SIG-M5 (cell line): ENCODE data around the gene SIAH2.

Experiments
- DNase-seq: peaks from one replicate; lab custom pipeline; 2025; lab: John Stamatoyannopoulos, UW

SIAH2 gene

DNA sequence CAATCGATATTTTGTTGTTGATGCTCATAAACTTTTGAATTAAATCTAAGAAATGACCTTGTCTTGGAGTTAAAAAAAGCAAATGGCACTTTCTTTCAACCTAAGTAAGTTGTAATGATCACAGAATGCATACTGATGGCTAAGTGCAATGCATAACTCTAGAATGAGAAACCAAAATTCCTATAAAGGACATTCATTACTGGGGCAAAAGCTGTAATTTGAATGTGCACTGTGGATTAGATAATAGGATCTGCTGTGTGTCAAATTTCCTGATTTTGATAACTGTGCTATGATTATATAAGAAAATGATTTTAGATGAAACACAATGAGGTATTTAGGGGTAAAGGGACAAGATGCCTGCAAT, 14.3 kb downstream of the SIAH2 start:
- DNase-seq, result no peak

DNA sequence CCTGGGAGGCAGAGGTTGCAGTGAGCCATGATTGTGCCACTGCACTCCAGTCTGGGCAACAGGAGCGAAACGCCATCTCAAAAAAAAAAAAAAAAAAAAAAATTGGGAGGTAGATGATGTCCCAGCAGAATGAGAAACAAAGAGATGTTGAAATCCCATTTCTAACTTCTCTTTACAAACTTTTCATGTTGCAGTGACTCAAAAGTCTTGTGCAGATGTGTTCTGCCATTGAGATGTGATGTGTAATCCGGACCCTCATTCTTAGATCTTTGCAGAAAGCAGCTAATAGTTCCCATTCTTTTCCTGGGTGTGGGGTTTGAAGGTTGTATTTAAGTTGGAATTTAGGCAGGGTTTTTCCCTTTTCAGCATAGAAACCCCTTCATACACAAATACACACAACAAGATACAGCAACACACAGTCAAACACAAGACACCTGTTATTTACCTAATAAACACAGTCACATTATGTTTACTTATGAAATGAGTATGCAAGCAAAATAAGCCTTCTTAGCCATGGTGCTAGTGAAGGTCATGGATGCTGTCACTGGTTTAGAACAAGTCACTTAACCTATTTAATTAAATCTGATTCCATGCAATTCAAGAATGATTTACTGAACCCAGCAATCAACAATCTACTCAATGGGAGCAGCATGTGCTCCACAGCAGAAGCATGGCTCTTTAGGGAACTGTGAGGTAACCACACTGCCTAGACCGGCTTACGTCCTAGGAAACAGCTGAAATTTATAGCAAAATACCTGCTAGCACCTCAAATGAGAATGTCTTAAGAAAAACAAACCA, 14.9 kb downstream of the SIAH2 start:
- DNase-seq, result no peak

GRCh38 chr3:150746791-150747590, 16.0 kb downstream of the SIAH2 start:
- no peak for DNase-seq

GRCh38 chr3:150745832-150746231, 17.1 kb downstream of the SIAH2 start:
- DNase-seq, result no peak

- no peak for DNase-seq
These were observed 18.1 kb downstream of the SIAH2 start for GRCh38 chr3:150744919-150745211.

DNA sequence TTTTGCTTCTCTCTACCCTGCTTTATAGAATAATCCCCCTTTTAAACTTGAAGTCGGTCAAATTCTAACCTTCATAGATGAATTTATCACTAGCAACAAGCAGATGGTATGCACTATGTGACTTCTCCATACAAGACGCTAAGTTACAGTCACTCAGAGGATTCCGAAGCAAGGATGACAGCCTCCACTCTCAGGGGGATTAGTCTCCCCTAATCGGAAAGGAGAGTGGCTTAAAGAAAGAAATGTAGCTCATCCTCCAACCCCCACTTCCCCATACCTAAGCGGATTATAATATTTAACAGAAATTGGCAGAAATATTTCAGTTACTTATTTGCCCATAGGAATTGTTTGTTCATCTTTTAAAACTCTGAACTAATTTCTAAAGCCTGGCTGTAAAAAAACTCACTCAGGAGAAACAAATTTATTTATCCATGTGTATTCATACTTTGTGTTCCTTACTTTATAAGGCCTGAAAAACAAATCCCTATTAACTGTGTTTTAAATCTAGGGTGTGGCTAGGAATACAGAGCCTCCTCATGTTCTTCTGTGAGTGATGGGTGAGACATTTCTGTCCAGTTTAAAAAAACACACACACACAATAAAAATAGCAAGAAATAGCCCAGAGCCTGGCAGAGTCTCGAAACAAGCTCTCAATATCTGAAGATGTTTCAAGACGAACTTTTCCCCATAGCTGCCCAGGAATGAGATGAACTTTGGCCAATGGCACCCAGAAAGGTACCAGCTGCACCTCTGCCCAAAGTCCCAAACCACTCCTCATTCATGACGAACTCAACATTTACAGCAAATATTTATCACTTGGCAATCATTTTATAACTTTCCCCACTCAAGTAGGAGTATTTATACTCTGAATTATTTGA, 18.7 kb downstream of the SIAH2 start:
- DNase-seq, result no peak

DNA sequence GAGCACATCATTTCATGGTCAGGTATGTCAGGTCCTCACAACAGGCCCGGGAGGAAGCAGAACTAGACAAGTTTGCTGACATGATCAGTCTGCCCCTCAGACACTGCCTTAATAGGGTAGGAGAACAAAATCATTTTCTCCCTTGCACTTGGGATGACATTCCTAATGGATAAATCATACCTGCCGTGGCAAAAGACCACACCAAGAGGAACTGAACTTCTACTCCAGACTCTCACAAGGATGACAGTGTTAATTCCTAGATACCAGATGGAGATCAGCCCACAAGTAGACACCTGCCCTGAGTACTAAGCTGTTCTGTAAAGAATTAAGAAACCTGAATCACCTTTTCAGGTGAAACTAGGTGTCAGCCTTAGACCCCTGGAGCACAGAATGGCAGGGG, 19.5 kb downstream of the SIAH2 start:
- no peak for DNase-seq

DNA sequence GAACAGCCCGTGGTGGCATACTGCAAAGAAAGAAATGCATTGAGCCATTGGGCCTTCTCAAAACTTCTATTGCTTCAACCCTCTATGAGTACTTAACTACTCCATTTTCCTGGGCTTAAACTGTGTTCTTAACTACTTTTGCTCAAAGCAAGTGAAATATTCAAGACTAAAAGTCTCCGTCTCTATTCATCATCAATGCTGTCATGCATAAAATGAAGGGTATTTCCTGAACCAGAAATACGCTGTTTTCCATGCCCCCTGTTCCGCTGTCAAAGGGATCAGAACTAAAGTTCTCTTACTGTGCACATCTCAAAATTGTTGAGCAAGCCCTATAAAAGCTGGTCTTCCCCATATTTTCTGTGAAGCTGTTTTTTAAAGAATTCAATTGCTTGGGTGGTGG, 20.3 kb downstream of the SIAH2 start:
- DNase-seq, result no peak

DNA sequence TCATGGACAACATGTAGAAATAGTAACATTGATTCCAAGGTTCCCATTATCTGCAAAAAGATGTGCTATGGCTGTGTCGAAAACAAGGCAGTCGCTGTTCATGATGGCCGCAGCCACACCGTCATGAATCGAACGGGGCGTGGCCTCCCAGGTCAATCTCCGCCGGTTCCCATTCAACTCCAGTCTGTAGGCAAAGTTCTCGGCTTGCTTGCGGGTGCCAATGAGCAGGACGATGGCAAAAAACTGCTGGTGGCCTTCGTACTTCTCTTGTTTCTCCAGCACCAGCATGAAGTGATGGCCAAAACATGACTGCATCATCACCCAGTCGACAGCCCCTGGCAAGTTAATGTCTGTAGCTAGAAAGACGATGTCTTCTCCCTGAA, 20.8 kb downstream of the SIAH2 start:
- DNase-seq, result no peak

DNA sequence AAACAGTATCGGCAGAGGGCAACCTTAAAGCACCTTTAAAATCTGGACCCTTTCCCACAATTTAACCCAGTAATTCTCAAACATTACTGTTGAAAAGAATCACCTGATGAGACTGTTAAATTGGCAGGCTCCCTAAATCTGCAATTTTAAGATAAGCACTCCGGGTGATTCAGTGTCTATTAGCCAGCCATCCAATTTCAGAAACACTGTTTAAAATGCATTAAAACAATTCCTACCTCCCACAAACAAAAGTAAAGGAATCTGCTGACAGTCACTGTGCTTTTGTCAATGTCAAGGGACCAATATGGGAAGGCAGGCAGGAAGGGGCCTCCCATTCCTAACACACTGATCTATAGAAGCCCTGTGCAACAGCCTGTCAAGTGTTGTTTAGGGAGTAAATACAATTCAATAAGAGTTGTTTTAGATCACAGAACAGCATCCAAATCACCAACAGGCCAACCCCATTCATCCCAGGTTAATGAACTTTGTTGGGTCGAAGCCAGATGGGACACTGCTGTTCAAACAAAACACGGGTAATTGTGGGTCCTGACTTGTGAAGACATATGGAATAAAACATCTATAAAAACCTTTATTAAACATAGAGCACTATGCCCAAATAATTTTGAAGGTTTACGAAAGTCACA, 21.4 kb downstream of the SIAH2 start:
- DNase-seq, result no peak

GRCh38 chr3:150740733-150741496, 22.1 kb downstream of the SIAH2 start:
- no peak for DNase-seq

DNA sequence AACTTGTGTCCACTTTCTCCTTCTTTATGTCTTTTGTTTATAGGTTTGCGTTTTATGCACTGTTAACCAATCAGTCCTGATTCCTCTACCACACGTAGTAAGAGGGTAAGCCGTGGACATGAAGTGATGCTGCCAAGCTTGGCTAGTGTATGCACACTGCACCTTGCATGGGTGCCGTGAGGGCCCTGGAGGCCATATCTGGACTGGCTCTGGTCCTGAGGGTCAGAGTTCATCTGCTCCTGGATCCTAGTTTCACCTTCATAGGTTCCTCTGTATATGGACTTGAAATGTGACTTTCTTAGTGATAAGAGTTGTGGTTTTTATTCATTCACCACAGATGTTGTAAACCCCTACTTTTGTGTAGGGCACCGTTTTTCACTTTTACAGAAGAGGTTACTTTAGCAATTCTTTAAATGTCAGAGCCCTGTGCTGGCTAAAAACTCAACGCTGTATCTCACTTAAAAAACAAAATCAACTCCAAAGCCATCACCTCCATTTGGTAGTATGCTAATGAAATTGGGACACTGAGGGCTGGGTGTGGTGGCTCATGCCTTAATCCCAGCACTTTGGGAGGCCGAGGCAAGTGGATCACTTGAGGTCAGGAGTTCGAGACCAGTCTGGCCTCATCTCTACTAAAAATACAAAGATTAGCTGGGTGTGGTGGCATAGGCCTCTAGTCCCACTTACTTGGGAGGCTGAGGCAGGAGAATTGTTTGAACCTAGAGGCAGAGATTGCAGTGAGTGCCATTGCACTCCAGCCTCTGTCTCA, 22.9 kb downstream of the SIAH2 start:
- DNase-seq, result no peak

DNA sequence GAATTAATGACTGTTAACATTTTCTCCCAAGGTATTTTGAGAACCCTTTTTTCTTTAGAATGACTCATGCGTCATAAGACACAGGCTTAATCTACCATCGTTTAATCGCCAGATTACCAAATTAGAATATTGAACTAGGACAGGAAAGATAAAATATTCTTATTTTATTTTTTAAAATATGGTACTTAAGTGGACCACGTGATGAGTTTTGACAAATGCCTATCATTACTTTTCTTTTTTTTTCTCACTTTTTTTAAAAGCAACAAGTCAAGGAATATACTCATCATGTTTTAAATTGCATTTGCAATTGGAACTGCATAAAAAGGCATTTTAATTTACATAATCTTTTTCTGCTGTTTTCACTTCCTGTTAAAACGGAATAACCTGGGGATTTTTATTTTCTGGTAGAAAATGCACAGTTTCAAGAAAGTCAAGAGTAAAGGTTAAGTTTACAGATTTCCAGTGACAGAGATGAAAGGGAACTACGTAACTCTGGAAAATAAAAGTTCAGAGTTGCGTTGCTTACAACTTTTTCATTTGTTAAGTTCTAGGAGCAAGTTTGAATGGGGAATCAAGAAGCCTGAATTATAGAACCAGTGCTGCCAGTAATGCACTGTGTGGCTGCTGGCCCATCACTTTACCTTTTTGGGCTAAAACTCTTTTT, 23.6 kb downstream of the SIAH2 start:
- no peak for DNase-seq

DNA sequence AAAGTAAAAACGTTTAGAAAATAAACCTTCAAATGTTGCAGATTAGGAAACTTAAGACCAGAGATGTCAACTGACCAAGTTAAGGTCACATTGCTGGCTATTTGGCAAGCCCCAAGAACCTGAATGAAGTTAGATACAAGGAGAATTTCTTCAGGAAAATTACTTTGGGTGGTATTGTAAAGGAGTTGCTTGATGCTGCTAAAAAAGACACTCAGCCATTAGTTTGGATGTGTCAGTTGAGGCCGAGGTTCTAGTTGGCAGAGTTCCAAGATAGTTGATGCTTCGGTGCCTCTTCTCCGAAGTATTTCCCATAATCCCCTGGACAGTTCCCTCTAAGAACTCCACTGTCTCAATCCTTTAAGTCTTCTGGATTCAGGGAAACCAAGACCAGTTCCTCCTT, 24.3 kb downstream of the SIAH2 start:
- no peak for DNase-seq

DNA sequence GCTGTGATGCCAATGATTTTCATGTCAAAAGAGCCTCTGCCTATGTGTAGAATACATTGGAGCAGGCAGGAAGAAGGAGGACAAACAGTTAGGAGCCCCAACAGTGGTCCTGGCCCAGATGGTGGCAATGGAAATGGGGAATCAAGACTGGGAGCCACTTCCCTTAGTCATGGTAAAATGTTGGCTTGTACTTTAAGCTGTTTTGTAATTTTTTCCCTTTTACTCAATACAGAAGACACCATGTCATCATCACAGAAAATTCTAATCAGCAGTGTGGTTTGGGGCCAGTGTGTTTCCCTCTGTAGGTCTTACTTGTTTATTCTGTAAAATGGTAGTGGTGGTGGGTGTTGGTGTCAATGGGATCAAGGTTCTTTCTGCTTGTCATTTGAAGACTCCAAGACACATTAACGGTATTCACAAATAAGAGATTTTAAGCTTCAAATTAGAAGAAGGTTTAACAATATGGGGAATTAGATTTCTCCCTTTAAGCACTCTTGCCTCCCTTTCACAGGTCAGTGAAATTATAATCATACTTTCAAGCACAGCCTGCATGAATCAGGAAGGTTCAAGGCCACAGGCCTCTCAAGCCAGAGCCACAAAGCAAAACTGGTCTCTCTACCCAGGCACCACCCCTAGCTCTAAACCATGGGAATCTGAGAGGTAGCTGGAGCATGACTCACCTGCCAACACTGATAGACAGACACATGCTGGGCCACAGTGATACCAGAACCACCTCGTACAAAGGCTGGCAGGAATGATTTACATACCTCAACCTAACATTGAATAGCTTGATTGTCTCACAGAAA, 24.9 kb downstream of the SIAH2 start:
- no peak for DNase-seq

- no peak for DNase-seq
These were observed 25.8 kb downstream of the SIAH2 start for GRCh38 chr3:150736903-150737832.

DNA sequence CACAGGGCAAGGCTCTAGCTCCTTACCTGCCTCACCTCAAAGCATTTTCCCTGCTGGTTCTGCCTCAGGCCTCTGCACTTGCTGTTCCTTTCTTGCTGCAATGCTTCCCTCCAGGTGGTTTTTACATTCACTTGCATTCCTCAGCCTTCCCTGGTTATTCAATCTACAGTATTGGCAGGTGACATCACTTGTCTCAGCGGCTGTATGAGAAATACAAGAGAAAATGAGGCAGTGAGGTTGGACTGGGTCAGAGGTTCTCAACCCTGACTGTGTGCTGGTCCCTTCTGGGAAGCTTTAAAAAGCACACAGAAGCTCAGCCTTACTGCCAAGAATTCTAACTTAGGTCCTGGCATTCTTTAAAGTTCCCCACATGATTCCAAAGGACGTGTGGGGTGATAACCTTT, 26.7 kb downstream of the SIAH2 start:
- no peak for DNase-seq

DNA sequence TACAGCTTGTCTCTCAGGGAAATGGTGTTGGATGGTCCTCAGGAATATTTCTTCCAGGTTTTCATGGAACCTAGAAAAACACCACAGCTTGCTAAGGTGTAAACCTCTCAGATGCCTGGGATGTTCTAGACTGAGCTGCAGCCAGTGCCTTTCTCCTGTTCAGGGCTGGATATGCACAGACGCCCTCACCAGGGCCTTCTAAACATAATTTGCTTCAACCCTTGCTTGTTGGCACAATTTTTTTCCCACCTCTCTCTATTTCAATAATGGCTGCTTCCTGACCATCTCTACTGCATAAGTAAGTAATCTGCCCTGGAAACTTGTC, 28.2 kb downstream of the SIAH2 start:
- no peak for DNase-seq
